ENCODE data around the gene SCYL3.

Gene SCYL3

DNA sequence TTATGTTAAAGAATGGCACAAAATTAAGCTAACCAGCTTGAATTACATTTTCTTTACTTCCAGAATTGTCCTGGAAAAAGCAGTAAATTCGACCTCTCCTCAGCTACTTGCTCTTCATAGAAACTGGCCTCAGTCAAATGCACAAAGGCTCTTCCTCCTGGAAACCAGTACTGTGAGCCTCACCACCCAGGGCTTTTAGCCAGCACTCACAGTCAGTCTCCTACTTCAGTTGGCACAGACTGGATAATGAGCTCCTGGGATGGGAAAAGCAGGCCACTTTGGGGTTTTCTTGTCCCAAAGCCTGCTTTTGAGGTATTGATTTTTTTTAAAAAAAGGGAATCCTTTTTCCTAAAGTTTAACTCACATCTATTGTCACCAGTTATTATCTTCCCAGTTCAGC lies 40.4 kb downstream of the SCYL3 start:
- no peak for DNase-seq (ENCODE audit: extremely low spot score)
- ChIA-PET CTCF (no interaction called here), POLR2A (no interaction called here)
- TF ChIP-seq L3MBTL2 (conservative IDR thresholded peaks at IDR 0.05) (no peak), FOXK2 (IDR thresholded peaks at IDR 0.05) (no peak), ELF4 (IDR thresholded peaks at IDR 0.05) (no peak), SP1 (IDR thresholded peaks at IDR 0.05) (no peak), LEF1 (IDR thresholded peaks at IDR 0.05; ENCODE audit: borderline replicate concordance) (no peak), NFRKB (IDR thresholded peaks at IDR 0.05) (no peak), TARDBP (IDR thresholded peaks at IDR 0.05) (no peak), ARNT (IDR thresholded peaks at IDR 0.05) (no peak), CTBP1 (IDR thresholded peaks at IDR 0.05; ENCODE audit: borderline replicate concordance) (no peak)
- TF ChIP-seq, protein P1, sequence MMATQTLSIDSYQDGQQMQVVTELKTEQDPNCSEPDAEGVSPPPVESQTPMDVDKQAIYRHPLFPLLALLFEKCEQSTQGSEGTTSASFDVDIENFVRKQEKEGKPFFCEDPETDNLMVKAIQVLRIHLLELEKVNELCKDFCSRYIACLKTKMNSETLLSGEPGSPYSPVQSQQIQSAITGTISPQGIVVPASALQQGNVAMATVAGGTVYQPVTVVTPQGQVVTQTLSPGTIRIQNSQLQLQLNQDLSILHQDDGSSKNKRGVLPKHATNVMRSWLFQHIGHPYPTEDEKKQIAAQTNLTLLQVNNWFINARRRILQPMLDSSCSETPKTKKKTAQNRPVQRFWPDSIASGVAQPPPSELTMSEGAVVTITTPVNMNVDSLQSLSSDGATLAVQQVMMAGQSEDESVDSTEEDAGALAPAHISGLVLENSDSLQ (IDR thresholded peaks at IDR 0.05) = no peak

DNA sequence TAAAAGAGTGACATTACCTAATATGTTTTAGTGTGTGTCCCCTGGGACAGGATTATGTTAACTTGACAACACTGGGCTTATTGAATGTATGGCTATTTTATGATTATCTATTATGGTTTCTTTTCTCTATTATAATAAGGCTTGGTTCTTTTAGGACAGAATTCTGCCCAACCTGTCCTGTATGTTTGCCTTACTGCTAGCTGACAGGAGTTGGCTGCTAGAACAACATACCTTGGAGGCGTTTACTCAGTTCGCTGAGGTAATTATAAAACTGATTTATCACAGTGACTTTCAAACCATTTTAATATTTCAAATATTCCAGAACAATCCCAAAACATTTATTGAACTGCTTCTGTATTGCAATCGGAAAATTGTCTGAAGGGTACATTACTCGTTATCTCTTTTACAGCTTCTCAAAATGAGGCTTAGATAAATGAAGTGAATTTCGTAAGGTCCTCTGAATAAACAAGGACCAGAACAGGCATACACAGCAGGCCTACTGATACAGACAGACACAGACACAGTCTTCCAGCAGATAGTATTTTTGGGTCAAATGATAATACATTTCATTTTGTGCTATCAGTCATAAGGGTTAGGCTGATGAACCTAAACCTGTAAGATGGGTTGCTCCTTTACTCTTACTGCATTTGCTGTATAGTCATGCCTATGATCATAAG lies 44.2 kb downstream of the SCYL3 start:
- ChIA-PET CTCF (no interaction called here), POLR2A (no interaction called here)
- no peak for DNase-seq (ENCODE audit: extremely low spot score)
- no peak for TF ChIP-seq FOXK2 (IDR thresholded peaks at IDR 0.05)
- no peak for TF ChIP-seq LEF1 (IDR thresholded peaks at IDR 0.05; ENCODE audit: borderline replicate concordance)
- TF ChIP-seq FOXM1 (IDR thresholded peaks at IDR 0.05; ENCODE audit: borderline replicate concordance) = no peak
- TF ChIP-seq HDGF (IDR thresholded peaks at IDR 0.05; ENCODE audit: borderline replicate concordance) = no peak
- TF ChIP-seq FOXA1 (IDR thresholded peaks at IDR 0.05) = no peak
- TF ChIP-seq ZNF384 (IDR thresholded peaks at IDR 0.05) = no peak

DNA sequence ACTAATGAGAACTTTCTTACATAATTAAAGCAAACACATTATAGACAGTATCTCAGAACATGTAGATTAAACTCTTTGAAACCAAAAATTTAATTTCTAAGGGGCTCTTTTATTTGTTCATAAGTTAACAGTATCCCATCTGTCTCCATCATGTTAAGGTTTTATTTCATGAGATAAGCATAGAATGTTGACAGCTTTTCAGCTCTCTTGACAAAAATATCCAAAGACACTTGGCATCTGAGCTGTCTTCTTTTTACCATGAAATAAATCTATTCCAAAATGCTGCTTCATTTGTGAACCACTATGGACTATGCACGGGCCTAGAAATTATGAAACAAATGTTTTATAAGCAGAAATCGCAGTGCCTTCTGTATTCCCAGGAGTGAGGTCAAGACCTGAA lies 45.2 kb downstream of the SCYL3 start:
- CTCF ChIA-PET = no interaction called here

DNA sequence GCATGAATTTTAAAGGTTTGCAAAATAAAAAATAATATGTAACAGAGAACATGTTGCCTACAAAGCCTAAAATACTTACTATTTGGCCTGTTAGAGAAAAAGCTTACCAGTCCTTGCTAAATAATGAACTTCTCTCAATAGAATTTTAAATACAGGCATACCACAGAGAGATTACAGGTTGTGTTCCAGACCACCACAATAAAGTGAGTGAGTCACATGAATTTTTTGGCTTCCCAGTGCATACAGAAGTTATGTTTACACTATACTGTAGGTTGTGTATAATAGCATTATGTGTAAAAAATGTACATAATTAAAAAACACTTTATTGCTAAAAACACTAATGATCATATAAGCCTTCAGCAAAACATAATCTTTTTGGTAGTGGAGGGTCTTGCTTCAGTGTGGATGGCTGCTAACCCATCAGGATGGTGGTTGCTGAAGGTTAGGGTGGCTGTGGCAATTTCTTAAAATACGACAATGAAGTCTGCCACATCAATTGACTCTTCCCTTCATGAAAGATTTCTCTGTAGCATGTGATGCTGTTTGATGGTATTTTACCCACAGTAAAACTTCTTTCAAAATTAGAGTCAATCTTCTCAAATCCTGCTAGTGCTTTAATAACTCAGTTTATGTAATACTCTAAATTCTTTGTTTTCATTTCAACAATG lies 48.6 kb downstream of the SCYL3 start:
- CTCF ChIA-PET = no interaction called here
- no peak for DNase-seq (ENCODE audit: extremely low spot score)
- TF ChIP-seq ARNT (IDR thresholded peaks at IDR 0.05) (no peak), ZNF384 (IDR thresholded peaks at IDR 0.05) (no peak), HDGF (IDR thresholded peaks at IDR 0.05; ENCODE audit: borderline replicate concordance) (no peak), ELF4 (IDR thresholded peaks at IDR 0.05) (no peak), TARDBP (IDR thresholded peaks at IDR 0.05) (no peak), SP1 (IDR thresholded peaks at IDR 0.05) (no peak)
- POLR2A ChIA-PET = no interaction called here

More for the DNA sequence above, 45.2 kb downstream of the SCYL3 start:
- TF ChIP-seq SP1 (IDR thresholded peaks at IDR 0.05) = no peak
- no peak for TF ChIP-seq ELF4 (IDR thresholded peaks at IDR 0.05)
- no peak for TF ChIP-seq FOXA1 (IDR thresholded peaks at IDR 0.05)
- no peak for TF ChIP-seq NFRKB (IDR thresholded peaks at IDR 0.05)
- no peak for TF ChIP-seq BHLHE40 (IDR thresholded peaks at IDR 0.05; ENCODE audit: borderline replicate concordance)
- TF ChIP-seq ARNT (IDR thresholded peaks at IDR 0.05) = no peak
- TF ChIP-seq HDGF (IDR thresholded peaks at IDR 0.05; ENCODE audit: borderline replicate concordance) = no peak
- no peak for TF ChIP-seq TARDBP (IDR thresholded peaks at IDR 0.05)
- no peak for TF ChIP-seq CTBP1 (IDR thresholded peaks at IDR 0.05; ENCODE audit: borderline replicate concordance)
- no peak for TF ChIP-seq FOXM1 (IDR thresholded peaks at IDR 0.05; ENCODE audit: borderline replicate concordance)
- TF ChIP-seq SUZ12 (IDR thresholded peaks at IDR 0.05) = no peak
- no peak for TF ChIP-seq FOXK2 (IDR thresholded peaks at IDR 0.05)
- no peak for TF ChIP-seq LEF1 (IDR thresholded peaks at IDR 0.05; ENCODE audit: borderline replicate concordance)
- TF ChIP-seq, protein P1 (IDR thresholded peaks at IDR 0.05) = no peak
- TF ChIP-seq ZNF384 (IDR thresholded peaks at IDR 0.05) = no peak
- no peak for TF ChIP-seq L3MBTL2 (conservative IDR thresholded peaks at IDR 0.05)
- POLR2A ChIA-PET = no interaction called here
- DNase-seq (ENCODE audit: extremely low spot score) = no peak

DNA sequence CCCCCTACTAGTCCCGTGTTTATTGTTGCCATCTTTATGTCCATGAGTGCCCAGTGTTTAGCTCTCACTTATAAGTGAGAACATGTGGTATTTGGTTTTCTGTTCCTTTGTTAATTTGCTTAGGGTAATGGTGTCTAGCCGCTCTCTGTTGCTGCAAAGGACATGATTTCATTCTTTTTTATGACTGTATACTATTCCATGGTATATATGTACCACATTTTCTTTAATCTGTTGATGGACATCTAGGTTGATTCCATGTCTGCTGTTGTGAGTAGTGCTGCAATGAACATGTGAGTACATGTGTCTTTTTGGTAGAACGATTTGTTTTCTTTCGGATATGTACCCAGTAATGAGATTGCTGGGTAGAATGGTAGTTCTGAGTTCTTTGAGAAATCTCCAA lies 54.8 kb downstream of the SCYL3 start:
- CTCF ChIA-PET = no interaction called here
- DNase-seq (ENCODE audit: extremely low spot score) = no peak
- POLR2A ChIA-PET = no interaction called here
- TF ChIP-seq L3MBTL2 (conservative IDR thresholded peaks at IDR 0.05) (no peak), ELF4 (IDR thresholded peaks at IDR 0.05) (no peak), ZNF384 (IDR thresholded peaks at IDR 0.05) (no peak), TARDBP (IDR thresholded peaks at IDR 0.05) (no peak), SUZ12 (IDR thresholded peaks at IDR 0.05) (no peak), FOXA1 (IDR thresholded peaks at IDR 0.05) (no peak), LEF1 (IDR thresholded peaks at IDR 0.05; ENCODE audit: borderline replicate concordance) (no peak), CTBP1 (IDR thresholded peaks at IDR 0.05; ENCODE audit: borderline replicate concordance) (no peak), HDGF (IDR thresholded peaks at IDR 0.05; ENCODE audit: borderline replicate concordance) (no peak), FOXM1 (IDR thresholded peaks at IDR 0.05; ENCODE audit: borderline replicate concordance) (no peak), FOXK2 (IDR thresholded peaks at IDR 0.05) (no peak)

DNA sequence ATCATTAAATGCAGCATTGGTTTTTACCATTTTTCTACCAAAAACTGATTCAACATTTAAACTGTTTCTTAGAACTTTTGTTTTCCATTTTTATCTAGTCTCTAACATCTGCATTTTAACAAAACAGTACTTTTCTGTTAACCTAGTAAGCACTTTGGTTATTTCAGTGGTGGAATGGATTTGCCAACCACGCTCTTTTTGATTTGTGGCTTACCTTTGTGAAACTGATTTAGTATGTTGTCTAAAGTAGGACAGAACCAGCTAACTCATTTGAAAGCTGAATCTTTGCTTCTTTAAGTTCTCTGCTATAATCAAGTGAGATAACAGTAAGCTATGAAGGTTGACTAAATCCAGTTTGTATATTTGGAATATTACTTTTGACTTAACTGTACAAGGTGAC lies 57.5 kb downstream of the SCYL3 start:
- no peak for DNase-seq (ENCODE audit: extremely low spot score)
- ChIA-PET CTCF (no interaction called here), POLR2A (no interaction called here)
- TF ChIP-seq HDGF (IDR thresholded peaks at IDR 0.05; ENCODE audit: borderline replicate concordance) (no peak), SUZ12 (IDR thresholded peaks at IDR 0.05) (no peak), TARDBP (IDR thresholded peaks at IDR 0.05) (no peak), FOXA1 (IDR thresholded peaks at IDR 0.05) (no peak), ELF4 (IDR thresholded peaks at IDR 0.05) (no peak), CTBP1 (IDR thresholded peaks at IDR 0.05; ENCODE audit: borderline replicate concordance) (no peak), FOXM1 (IDR thresholded peaks at IDR 0.05; ENCODE audit: borderline replicate concordance) (no peak), L3MBTL2 (conservative IDR thresholded peaks at IDR 0.05) (no peak), ZNF384 (IDR thresholded peaks at IDR 0.05) (no peak), SP1 (IDR thresholded peaks at IDR 0.05) (no peak), LEF1 (IDR thresholded peaks at IDR 0.05; ENCODE audit: borderline replicate concordance) (no peak), FOXK2 (IDR thresholded peaks at IDR 0.05) (no peak)
- TF ChIP-seq, protein P1 (IDR thresholded peaks at IDR 0.05) = no peak
